OCI-M2 (cell line): ENCODE measurements around the gene FOXK1.

Experiments
- DNase-seq: peaks from one replicate; lab custom pipeline; 2025; ENCODE audit not compliant: unreplicated experiment; lab: John Stamatoyannopoulos, UW

The FOXK1 gene

GRCh38 chr7:4763091-4763793, 81.1 kb downstream of the FOXK1 start:
- no peak for DNase-seq

DNA sequence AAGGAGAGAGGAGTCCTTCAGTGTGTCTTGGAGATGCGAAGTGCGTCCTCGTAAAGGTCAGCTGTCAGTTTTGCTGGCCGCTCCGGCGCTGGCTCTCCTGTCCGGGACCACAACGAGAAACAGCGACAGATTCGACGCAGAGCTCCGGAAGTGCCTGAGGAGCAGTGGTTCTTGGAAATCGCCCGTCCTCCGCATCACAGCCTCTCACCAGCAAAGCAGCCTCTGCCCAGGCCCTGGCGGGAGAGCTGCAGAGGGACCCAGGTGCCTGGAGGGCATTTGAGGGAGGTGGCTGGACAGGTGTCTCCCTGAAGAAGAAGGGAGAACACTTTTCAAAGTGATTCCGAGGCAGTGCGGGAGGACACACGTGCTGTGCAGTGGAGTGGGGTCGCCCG, 81.7 kb downstream of the FOXK1 start:
- no peak for DNase-seq

GRCh38 chr7:4764402-4765007, 82.4 kb downstream of the FOXK1 start:
- DNase-seq, result no peak

DNA sequence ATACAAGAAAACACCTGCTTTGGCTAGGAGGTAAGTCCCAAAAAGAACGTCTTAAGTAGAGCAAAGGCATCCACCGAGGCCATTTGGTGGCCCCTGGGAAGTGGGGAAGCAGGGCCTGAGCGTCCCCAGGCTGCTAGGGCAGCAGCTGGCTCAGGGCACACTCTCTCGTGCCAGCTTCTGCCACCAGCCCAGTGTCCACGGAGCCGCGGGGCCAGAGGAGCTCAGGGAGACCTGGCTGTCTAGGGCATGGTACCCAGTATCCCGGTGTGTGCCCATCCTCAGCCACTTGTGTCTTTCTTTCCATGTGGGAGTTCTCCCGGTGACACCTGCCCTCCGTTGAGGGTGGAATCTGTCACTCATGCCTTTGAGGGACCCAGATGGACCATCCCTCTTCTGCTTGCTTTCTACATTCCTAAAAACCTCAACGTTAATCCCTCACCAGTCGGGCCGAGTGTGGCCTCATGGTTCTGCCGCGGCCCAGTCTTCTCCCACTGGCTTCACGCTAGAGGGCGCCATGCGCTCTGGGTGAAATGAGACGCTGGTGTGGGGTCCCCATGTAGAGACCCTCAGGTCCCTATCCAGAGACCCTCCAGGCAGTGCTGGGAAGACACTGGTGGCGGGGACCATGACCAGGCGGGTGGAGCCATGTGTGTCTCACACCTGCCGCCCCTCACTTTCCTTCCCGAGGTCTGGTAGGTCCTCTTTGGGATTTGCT, 83.8 kb downstream of the FOXK1 start:
- no peak for DNase-seq

DNA sequence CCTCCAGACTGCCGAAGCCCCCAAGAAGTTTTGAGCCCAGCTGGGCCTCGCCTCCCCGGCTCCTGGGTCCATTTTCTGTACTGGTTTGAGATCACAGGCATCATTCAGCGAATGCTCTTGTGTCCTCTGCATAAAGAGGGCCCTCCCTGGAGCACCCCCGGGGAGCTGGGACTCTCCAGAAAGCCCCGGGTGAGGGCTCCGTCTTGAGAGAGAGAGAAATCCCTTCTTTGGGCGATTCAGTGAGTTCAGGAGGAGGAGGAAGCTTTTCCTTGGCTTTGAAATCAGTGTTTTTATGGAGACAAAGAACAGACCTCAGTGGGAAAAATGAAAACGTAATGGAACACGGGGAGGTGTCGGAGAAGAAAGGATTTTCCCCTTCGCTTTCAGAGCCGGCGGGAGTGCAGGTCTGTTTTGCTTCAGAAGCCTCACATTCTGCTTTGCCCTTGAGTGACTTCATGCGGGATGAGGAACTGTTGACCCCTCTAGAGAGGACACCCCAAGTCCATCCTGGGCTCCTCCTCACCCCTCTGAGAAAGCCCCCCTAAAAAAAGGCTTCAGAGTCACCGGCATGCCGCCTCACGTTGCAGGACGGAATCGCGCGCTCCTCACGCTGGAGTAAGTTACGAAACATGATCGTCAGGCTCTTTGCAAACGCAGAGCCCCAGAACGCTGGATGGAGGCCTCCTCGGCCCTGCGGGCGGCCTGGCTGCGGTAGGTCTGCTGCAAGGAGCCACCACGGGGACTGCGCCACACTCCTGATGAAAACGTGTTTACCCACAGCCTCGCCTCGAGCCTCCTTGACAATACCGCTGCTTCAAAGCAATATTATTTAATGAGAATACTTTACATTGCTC, 84.8 kb downstream of the FOXK1 start:
- no peak for DNase-seq

DNA sequence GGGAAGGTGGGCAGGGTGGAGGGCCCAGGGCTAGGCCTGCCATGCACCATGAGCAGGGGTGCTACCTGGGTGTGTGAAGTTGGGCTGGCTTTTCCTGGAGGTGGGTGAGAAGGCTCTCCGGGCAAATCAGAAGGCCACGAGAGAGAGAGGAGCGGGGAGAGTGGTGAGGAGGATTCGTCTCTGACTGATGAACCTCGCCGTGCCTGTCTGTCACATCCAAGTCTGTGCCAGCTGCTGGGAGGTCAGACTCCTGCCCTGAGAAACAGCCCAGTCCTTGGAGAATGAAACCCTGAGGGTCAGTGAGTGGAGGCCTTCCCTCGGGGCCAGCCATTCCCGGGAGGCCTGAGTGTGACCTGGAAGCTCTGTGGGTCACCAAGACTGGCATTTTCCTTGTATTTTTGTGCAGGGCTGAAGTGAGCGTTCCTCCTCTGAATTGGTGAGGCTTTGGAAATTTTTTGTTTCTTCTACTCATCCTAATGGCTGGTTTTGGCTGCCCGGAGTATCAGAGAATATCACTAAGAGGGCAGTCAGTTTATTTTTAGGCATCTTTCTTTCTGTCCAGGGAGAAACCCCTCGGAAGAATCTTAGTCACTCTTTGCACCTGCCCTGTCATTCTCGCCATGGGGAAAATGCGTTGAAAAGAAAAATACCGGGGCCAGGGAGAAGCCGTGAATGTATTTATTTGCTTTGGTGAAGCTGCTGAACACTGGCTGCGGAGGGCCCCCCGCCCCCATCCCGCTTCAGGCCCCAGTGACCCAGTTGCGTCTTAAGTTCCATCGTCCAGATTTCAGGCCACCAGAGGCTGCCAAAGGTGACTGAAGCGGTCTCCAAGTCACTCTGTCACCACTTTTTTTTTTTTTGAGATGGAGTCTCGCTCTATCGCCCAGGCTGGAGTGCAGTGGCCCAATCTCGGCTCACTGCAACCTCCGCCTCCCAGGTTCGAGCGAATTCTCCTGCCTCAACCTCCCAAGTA, 86.8 kb downstream of the FOXK1 start:
- DNase-seq, result no peak

DNA sequence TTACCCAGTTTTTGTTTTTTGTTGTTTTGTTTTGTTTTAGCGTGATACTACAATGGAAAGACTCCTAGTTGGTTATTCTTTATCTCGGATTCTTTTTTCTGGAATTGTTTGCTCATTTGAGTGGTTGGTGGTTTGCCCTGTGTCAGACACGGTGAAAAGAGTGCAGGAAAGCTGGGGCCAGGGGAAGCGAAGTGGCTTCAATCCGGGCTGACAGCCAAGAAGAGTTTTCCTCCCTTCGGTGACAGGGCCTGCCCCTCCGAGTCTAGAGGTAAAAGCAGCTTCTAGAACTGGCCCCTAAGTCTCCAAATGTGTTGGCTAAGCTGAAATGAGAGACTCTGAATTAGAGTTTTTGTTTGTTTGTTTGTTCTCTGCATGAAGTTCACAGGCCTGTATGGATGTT, 87.7 kb downstream of the FOXK1 start:
- no peak for DNase-seq

GRCh38 chr7:4770886-4771285, 88.8 kb downstream of the FOXK1 start:
- no peak for DNase-seq

- no peak for DNase-seq
These were observed 89.6 kb downstream of the FOXK1 start for GRCh38 chr7:4771737-4772136.

GRCh38 chr7:4772306-4772705, 90.2 kb downstream of the FOXK1 start:
- DNase-seq, result no peak

DNA sequence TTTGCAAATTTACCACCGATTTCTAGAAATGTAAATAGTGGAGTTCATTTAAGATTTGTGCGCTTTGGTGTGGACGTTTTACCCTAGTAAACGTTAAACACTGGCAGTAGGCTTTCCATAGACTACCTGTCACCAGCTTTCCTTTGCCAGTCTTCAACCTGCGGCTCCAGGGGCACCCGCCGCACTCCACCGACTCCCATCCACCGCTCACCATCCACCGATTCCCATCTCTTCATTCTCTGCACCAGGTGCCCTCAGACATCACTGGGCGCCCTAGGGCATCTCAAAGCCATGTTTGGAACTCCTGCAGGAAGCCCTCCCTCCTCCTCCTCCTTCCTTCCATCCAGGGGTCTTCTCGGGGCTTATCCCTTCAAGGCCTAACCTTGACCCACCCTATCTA, 91.9 kb downstream of the FOXK1 start:
- no peak for DNase-seq

DNA sequence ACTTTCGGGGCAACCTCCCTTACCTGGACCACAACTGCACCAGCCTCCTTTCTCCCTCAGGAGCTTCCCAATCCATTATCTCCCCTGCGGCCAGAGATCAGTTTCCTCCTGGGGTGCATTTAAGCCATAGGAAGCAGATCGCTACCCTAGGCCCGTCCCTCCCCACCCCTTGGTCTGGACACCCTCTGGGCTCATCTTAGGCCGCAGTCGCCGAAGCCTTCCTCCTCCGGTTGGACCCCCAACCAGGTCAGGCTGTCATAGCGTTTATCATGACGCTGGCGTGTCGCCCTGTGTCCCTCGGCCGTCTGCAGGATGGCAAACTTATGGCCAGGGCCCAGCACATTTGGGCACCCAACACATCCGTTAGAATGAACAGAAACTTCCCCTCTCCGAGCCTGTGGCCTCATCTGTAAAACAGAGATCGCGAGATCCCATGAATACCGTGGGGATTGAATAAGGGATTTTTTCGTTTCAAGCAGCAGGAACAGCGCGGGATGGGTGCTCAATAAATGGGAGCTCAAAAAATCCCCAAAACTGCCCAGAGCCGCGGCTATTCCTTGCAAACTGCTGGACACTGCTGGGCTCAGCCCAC, 92.7 kb downstream of the FOXK1 start:
- no peak for DNase-seq

- peak; percentile 15 for DNase-seq
These were observed 93.3 kb downstream of the FOXK1 start, which contains the start of gene AP5Z1 for GRCh38 chr7:4775250-4775847. Gene AP5Z1, plus strand, starts transcription at chr7:4775623. Its CDS starts 93 bp downstream, at chr7:4775716.

GRCh38 chr7:4775848-4776623, 93.9 kb downstream of the FOXK1 start:
- no peak for DNase-seq

GRCh38 chr7:4779118-4779517, 97.0 kb downstream of the FOXK1 start:
- DNase-seq, result no peak

GRCh38 chr7:4781366-4782069, 99.4 kb downstream of the FOXK1 start:
- DNase-seq, result no peak

DNA sequence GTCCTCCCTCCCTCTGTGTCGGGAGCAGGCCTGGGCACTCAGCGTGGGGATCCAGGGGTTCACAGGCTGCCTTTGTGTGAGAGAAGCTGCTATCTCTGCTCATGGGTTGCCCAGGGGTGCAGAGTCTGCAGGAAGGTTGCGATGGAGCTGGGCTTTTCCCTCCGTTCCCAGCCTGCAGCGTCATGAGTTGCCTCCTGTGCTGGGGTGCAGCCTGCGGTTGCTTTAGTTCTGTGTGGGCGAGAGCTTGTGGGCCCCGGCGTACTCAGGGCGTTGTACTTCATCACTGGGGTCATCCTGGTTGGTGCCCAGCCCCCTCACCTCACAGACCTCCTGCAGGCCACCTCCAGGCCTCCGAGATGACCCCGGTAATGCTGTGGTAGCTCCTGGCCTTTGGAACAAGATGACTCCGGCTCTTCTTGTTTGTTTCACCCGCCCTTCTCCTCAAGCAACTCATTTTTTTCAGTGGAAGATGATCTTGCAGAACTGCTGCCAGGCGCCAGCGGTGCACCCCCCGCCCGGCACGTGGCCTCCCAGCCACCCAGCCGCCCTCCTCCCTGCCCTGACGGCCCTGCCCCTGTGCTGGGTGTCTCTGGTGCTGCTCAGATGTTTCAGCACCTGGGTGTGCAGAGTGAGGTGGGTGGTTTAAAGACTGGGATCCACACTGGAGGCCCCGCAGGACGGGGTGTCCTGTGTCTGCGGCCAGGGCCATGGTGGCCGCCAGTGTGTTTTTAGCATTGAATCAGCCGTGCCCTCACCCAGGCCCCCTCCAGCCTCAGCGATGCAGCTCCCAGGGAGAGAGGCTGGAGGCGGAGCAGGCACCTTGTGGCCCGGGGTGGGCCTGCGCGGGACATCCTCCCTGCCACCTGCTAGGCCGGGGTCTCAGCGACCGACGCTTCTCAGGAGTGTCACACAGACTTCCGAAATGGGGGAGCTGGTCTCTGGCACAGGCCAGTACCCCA, 100.5 kb downstream of the FOXK1 start:
- no peak for DNase-seq
